Activated T-helper 2 cell treated with anti-CD3 and anti-CD28 coated beads, Interferon-gamma antibody, Interleukin-2, Interleukin-4, amounts not matched to agents 10 μg/mL and 5 μg/mL and 100 μg/mL, durations not matched to agents 14 hours and 24 hours and 36 hours (primary cell): ENCODE measurements around the gene DDTL. TPM values are rescaled to one million over a fixed set of nuclear protein-coding genes. Genes with fewer than 3 reads are reported as not detected.
A peak's percentile ranks its signal among the peaks of the same experiment; 100 is the strongest.

ENCODE experiments used
- DNase-seq: peaks from one replicate; pipeline ENCODE4 v3.0.0; 2021; ENCODE audit warnings: low spot score
- H3K27ac Mint-ChIP-seq: one replicate; pipeline ENCODE4 v1.8.0; 2021; ENCODE audit warnings: mixed read lengths
- H3K27me3 Mint-ChIP-seq: one replicate; pipeline ENCODE4 v1.8.0; 2021; ENCODE audit warnings: low read depth, mixed read lengths
- H3K36me3 Mint-ChIP-seq: one replicate; pipeline ENCODE4 v1.8.0; 2021; ENCODE audit warnings: low read depth, mixed read lengths
- H3K4me1 Mint-ChIP-seq: one replicate; pipeline ENCODE4 v1.8.0; 2021; ENCODE audit warnings: low read depth, mixed read lengths
- H3K4me3 Mint-ChIP-seq: one replicate; pipeline ENCODE4 v1.8.0; 2021; ENCODE audit warnings: low read depth, mild to moderate bottlenecking, moderate library complexity, mixed read lengths
- H3K9me3 Mint-ChIP-seq: one replicate; pipeline ENCODE4 v1.8.0; 2021; ENCODE audit warnings: mixed read lengths
- intact Hi-C: fragments of 100-400 bp; cut with micrococcal nuclease; formaldehyde crosslinking; loops from one replicate; pipeline ENCODE4 v1.15.1; 2023
- total RNA-seq: library from RNA; stranded (reverse); gene quantifications from 2 replicates; pipeline ENCODE4 v1.2.3, GENCODE V29; 2022

The DDTL gene
- total RNA-seq, 1 donor from 2014 or later = 4.4 TPM

GRCh38 chr22:24011735-24012068 is 45.0 kb downstream of the DDTL start:
- intact Hi-C loops = loop anchor here (10.0 kb wide), 1 partner anchor 143 kb away; no protein-coding TSS in a partner anchor
- Mint-ChIP-seq H3K4me1 (peaks cover 17% of the 10 kb centered on the region), H3K27ac (peak overlapping the region; percentile 95), H3K27me3 (no peaks in the 10 kb centered on the region), H3K4me3 (peak overlapping the region; percentile 96), H3K9me3 (no peaks in the 10 kb centered on the region), H3K36me3 (peaks cover 20% of the 10 kb centered on the region)
- no peak for DNase-seq

- intact Hi-C loops = loop anchor here (10.0 kb wide), 1 partner anchor 139 kb away; no protein-coding TSS in a partner anchor
- Mint-ChIP-seq H3K27me3 (no peaks in the 10 kb centered on the region), H3K36me3 (peaks cover 37% of the 10 kb centered on the region), H3K4me3 (no peak overlapping the region), H3K4me1 (peaks cover 22% of the 10 kb centered on the region), H3K9me3 (no peaks in the 10 kb centered on the region), H3K27ac (no peak overlapping the region)
- no peak for DNase-seq
Measured at GRCh38 chr22:24016156-24016555, 49.5 kb downstream of the DDTL start.

DNA sequence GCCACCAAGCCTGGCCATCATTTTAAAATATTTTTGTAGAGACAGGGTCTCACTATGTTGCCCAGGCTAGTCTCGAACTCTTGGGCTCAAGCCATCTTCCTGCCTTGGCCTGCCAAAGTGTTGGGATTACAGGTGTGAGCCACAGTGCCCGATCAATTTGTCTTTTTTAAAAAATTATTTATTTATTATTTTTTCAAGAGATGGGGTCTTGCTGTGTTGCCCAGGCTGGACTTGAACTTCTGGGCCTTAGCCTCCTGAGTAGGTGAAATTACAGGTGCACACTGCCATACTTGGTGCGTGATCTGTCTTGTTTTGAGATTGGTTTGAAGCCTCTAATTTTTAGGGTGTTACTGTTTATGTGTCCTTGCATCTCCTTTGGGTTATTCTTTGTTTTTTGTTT is 54.6 kb downstream of the DDTL start:
- intact Hi-C loops = no loop called here
- Mint-ChIP-seq H3K4me1 (peaks cover 23% of the 10 kb centered on the region), H3K36me3 (peaks cover 66% of the 10 kb centered on the region), H3K9me3 (peaks cover 15% of the 10 kb centered on the region), H3K4me3 (no peak overlapping the region), H3K27me3 (no peaks in the 10 kb centered on the region), H3K27ac (no peak overlapping the region)
- no peak for DNase-seq

Other genes with a start within 250 kb of the DDTL start
- 2.7 and 2.9 TPM in 2 replicates for gene ZNF70, start 215.8 kb upstream of the DDTL start, total RNA-seq
- 0.55 TPM in 1 of 2 replicates, not detected in the other for gene VPREB3, start 212.5 kb upstream of the DDTL start, total RNA-seq
- 0.23 and 0.52 TPM in 2 replicates for gene C22orf15, start 203.9 kb upstream of the DDTL start, total RNA-seq
- 108 and 111 TPM in 2 replicates for gene CHCHD10, start 198.9 kb upstream of the DDTL start, total RNA-seq
- gene MMP11, start 194.0 kb upstream of the DDTL start, total RNA-seq = 0.87 and 1.0 TPM in 2 replicates
- 94.1 and 96.4 TPM in 2 replicates for gene SMARCB1, start 179.9 kb upstream of the DDTL start, total RNA-seq
- gene DERL3, start 127.9 kb upstream of the DDTL start, total RNA-seq = 10.3 TPM in 2 replicates
- gene SLC2A11, start 109.0 kb upstream of the DDTL start, total RNA-seq = 9.4 and 9.6 TPM in 2 replicates
- gene MIF, start 72.5 kb upstream of the DDTL start, total RNA-seq = 1,309 and 1,313 TPM in 2 replicates
- gene GSTT2B, start 5.7 kb upstream of the DDTL start, total RNA-seq = 0.46 and 0.66 TPM in 2 replicates
- 112 and 116 TPM in 2 replicates for gene DDT, start 7.6 kb downstream of the DDTL start, total RNA-seq
- not detected in 2 replicates for gene GSTT2, start 13.2 kb downstream of the DDTL start, total RNA-seq
- not detected in 2 replicates for gene GSTT4, start 38.6 kb downstream of the DDTL start, total RNA-seq
- gene CABIN1, start 44.4 kb downstream of the DDTL start, total RNA-seq = 104 and 106 TPM in 2 replicates
- gene SUSD2, start 214.6 kb downstream of the DDTL start, total RNA-seq = 0.32 and 0.64 TPM in 2 replicates